Endodermal cell (in vitro differentiated cells): ENCODE results near the gene FGFBP1. TPM values are rescaled to one million over a fixed set of nuclear protein-coding genes. Genes with fewer than 3 reads are reported as not detected.

Experiments
- DNase-seq: peaks from one replicate; pipeline ENCODE4 v3.0.0-alpha.2; 2017
- H3K27ac ChIP-seq: 2 replicates; pipeline ENCODE4 v1.5.1; 2013; ENCODE audit warnings: mild to moderate bottlenecking, low read depth, low read length, moderate library complexity
- H3K27me3 ChIP-seq: 2 replicates; pipeline ENCODE4 v1.6.1; 2013; ENCODE audit warnings: mild to moderate bottlenecking, low read length, moderate library complexity; ENCODE audit not compliant: insufficient read depth, control insufficient read depth, poor library complexity, severe bottlenecking
- H3K36me3 ChIP-seq: 2 replicates; pipeline ENCODE4 v1.7.0; 2013; ENCODE audit warnings: mild to moderate bottlenecking, low read length, moderate library complexity; ENCODE audit not compliant: control insufficient read depth, insufficient read depth
- H3K4me1 ChIP-seq: one replicate; pipeline ENCODE4 v1.7.0; 2013; ENCODE audit warnings: low read length; ENCODE audit not compliant: control insufficient read depth, insufficient read depth
- H3K4me3 ChIP-seq: 2 replicates; pipeline ENCODE4 v1.5.1; 2013; ENCODE audit warnings: mild to moderate bottlenecking, low read length, moderate library complexity
- H3K9ac ChIP-seq: 2 replicates; pipeline ENCODE4 v1.6.1; 2013; ENCODE audit warnings: mild to moderate bottlenecking, low read length, moderate library complexity; ENCODE audit not compliant: poor library complexity, severe bottlenecking; ENCODE audit errors: extremely low read depth
- H3K9me3 ChIP-seq: 2 replicates; pipeline ENCODE4 v1.6.1; 2013; ENCODE audit warnings: mild to moderate bottlenecking, low read length, moderate library complexity; ENCODE audit not compliant: control insufficient read depth
- H3K27ac Mint-ChIP-seq: 2 replicates; pipeline ENCODE4 v1.8.0; 2020; ENCODE audit warnings: mixed read lengths
- H3K27me3 Mint-ChIP-seq: 2 replicates; pipeline ENCODE4 v1.8.0; 2021; ENCODE audit warnings: mild to moderate bottlenecking, mixed read lengths; ENCODE audit not compliant: insufficient read depth
- H3K36me3 Mint-ChIP-seq: 2 replicates; pipeline ENCODE4 v1.8.0; 2020; ENCODE audit warnings: low read depth, mixed read lengths
- H3K4me1 Mint-ChIP-seq: 2 replicates; pipeline ENCODE4 v1.8.0; 2020; ENCODE audit warnings: mixed read lengths
- H3K4me3 Mint-ChIP-seq: 2 replicates; pipeline ENCODE4 v1.8.0; 2020; ENCODE audit warnings: mild to moderate bottlenecking, moderate library complexity, mixed read lengths
- H3K9me3 Mint-ChIP-seq: 2 replicates; pipeline ENCODE4 v1.8.0; 2020; ENCODE audit warnings: mild to moderate bottlenecking, mixed read lengths
- WGBS, 2 experiments: methylation state at CpG; one replicate each; pipeline versions ENCODE4 v1.1.5 to v1.1.7; 2013; ENCODE audit warnings: missing lambda C conversion rate in 2 of 2, mixed read lengths in 1 of 2; ENCODE audit not compliant: insufficient coverage in 1 of 2, insufficient read length in 1 of 2; 5-methylcytosine and 5-hydroxymethylcytosine counted together
- total RNA-seq, 2 donors: library from RNA; stranded (reverse); fragmentation: NEBNext Ultra II Directional in 1 of 2; extraction: Animal tissue kit (Norgen Biotek cat#: 25700) in 1 of 2; gene quantifications; 2 replicates in 1 of 2; 3 replicates in 1 of 2; pipeline ENCODE4 v1.2.1, GENCODE V29; 2021
- TF ChIP-seq, protein P1 (sequence below): fragments of 200-600 bp; sonication (generic); conservative IDR thresholded peaks from 2 replicates; pipeline ENCODE4 v1.5.0; 2021; ENCODE audit warnings: antibody characterized with exemption, mild to moderate bottlenecking

FGFBP1 gene
- total RNA-seq, 2 donors from 2014 or later, result not detected

DNA sequence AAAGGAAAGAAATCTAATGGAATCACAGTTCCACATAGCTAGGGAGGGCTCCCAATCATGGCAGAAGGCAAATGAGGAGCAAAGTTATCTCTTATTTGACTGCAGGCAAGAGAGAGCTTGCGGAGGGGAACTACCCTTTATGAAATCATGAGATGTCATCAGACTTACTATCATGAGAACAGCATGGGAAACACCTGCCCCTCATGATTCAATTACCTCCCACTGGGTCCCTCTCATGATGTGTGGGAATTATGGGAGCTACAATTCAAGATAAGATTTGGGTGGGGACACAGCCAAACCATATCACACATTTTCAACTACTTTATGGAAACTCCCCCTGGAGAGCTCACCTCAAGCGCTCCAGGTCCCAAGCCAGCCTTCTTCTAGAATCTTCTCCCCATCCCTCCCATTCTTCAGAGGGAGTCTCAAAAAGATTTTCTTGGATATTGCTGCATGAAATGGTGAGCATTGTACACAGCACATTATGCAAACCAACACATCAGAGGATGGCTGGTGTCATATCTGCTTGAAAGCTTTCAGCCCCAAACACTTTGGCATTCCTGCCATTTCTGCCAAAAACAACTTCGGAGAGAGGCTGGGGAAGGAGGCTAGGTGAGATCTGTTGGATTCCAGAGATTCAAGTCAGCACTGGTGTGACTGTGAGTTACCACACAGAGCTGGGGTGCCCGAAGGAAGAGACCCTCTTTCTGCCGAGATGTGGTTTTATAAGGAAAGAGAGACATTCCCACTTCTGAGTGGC lies 6.9 kb downstream of the FGFBP1 start:
- H3K9ac ChIP-seq, result no peak overlapping the region
- DNase-seq, result no peak
- Mint-ChIP-seq H3K27ac (no peak overlapping the region), H3K27me3 (no peaks in the 10 kb centered on the region), H3K4me1 (peaks cover 5% of the 10 kb centered on the region), H3K36me3 (no peaks in the 10 kb centered on the region), H3K4me3 (no peak overlapping the region), H3K9me3 (no peaks in the 10 kb centered on the region)
- H3K36me3 ChIP-seq, result no peaks in the 10 kb centered on the region
- no peaks in the 10 kb centered on the region for H3K27me3 ChIP-seq
- no peaks in the 10 kb centered on the region for H3K4me1 ChIP-seq
- H3K27ac ChIP-seq, result no peak overlapping the region
- H3K9me3 ChIP-seq, result no peaks in the 10 kb centered on the region
- TF ChIP-seq, protein P1, sequence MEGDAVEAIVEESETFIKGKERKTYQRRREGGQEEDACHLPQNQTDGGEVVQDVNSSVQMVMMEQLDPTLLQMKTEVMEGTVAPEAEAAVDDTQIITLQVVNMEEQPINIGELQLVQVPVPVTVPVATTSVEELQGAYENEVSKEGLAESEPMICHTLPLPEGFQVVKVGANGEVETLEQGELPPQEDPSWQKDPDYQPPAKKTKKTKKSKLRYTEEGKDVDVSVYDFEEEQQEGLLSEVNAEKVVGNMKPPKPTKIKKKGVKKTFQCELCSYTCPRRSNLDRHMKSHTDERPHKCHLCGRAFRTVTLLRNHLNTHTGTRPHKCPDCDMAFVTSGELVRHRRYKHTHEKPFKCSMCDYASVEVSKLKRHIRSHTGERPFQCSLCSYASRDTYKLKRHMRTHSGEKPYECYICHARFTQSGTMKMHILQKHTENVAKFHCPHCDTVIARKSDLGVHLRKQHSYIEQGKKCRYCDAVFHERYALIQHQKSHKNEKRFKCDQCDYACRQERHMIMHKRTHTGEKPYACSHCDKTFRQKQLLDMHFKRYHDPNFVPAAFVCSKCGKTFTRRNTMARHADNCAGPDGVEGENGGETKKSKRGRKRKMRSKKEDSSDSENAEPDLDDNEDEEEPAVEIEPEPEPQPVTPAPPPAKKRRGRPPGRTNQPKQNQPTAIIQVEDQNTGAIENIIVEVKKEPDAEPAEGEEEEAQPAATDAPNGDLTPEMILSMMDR, result no peak
- H3K4me3 ChIP-seq, result no peak overlapping the region
- WGBS, 2 experiments, result 89% methylated on average over 5 of the region's 5 CpGs; no CpG with 5 or more reads in 1 of the 2 experiments

- H3K27me3 ChIP-seq, result no peaks in the 10 kb centered on the region
- H3K9me3 ChIP-seq, result no peaks in the 10 kb centered on the region
- no peaks in the 10 kb centered on the region for H3K27me3 Mint-ChIP-seq
- H3K4me1 Mint-ChIP-seq, result peaks cover 5% of the 10 kb centered on the region
- no peak overlapping the region for H3K4me3 Mint-ChIP-seq
- no peaks in the 10 kb centered on the region for H3K4me1 ChIP-seq
- no peak overlapping the region for H3K4me3 ChIP-seq
- H3K36me3 Mint-ChIP-seq, result no peaks in the 10 kb centered on the region
- no peak overlapping the region for H3K9ac ChIP-seq
- DNase-seq, result no peak
- TF ChIP-seq, protein P1, result no peak
- WGBS, 2 experiments, result 95 to 100% methylated on average over 2 to 7 of the region's 7 CpGs
- no peak overlapping the region for H3K27ac Mint-ChIP-seq
- no peak overlapping the region for H3K27ac ChIP-seq
- H3K9me3 Mint-ChIP-seq, result no peaks in the 10 kb centered on the region
- H3K36me3 ChIP-seq, result no peaks in the 10 kb centered on the region
Measured at GRCh38 chr4:15930314-15930713, 8.2 kb downstream of the FGFBP1 start.

- 81 to 100% methylated on average over 1 to 3 of the region's 3 CpGs for WGBS, 2 experiments
- Histone ChIP-seq H3K9ac (no peak overlapping the region), H3K27me3 (no peaks in the 10 kb centered on the region), H3K36me3 (no peaks in the 10 kb centered on the region), H3K4me1 (no peaks in the 10 kb centered on the region), H3K9me3 (no peaks in the 10 kb centered on the region), H3K4me3 (no peak overlapping the region), H3K27ac (no peak overlapping the region)
- TF ChIP-seq, protein P1, result no peak
- Mint-ChIP-seq H3K27me3 (no peaks in the 10 kb centered on the region), H3K27ac (no peak overlapping the region), H3K4me1 (peaks cover 5% of the 10 kb centered on the region), H3K9me3 (no peaks in the 10 kb centered on the region), H3K36me3 (no peaks in the 10 kb centered on the region), H3K4me3 (no peak overlapping the region)
- DNase-seq, result no peak
Measured at GRCh38 chr4:15929540-15929939, 9.0 kb downstream of the FGFBP1 start.
